OCI-LY3 (cell line): ENCODE data around the gene FAM136A.

ENCODE experiments used
- H2AFZ ChIP-seq: fragments of 200-600, 300-600 bp; shearing (Covaris generic); 2 replicates; pipeline ENCODE4 v1.6.0; 2014; ENCODE audit warnings: antibody characterized with exemption, low read depth, low read length
- H3K27ac ChIP-seq: fragments of 200-600, 300-600 bp; sonication (generic); 2 replicates; pipeline ENCODE4 v1.5.1; 2014; ENCODE audit warnings: mild to moderate bottlenecking, low read length, moderate library complexity, mixed read lengths
- H3K27me3 ChIP-seq: fragments of 200-600, 300-600 bp; sonication (generic); 2 replicates; pipeline ENCODE4 v1.6.1; 2014; ENCODE audit warnings: low read depth, low read length, mixed read lengths
- H3K36me3 ChIP-seq: fragments of 200-600, 300-600 bp; sonication (generic); replicated peaks from 2 replicates; pipeline ENCODE3; 2014; ENCODE audit warnings: low read depth, low read length, mixed read lengths
- H3K4me1 ChIP-seq: fragments of 300-600, 200-600 bp; sonication (generic); 2 replicates; pipeline ENCODE4 v1.6.1; 2014; ENCODE audit warnings: low read length, mixed read lengths
- H3K4me2 ChIP-seq: fragments of 200-600, 300-600 bp; sonication (generic); 2 replicates; pipeline ENCODE4 v1.6.1; 2014; ENCODE audit warnings: low read length, mixed read lengths
- H3K4me3 ChIP-seq: fragments of 300-600, 200-600 bp; sonication (generic); 2 replicates; pipeline ENCODE4 v1.5.1; 2014; ENCODE audit warnings: antibody characterized with exemption, mild to moderate bottlenecking, low read length, moderate library complexity
- H3K79me2 ChIP-seq: fragments of 300-600, 200-600 bp; shearing (Covaris generic); 2 replicates; pipeline ENCODE4 v1.6.1; 2014; ENCODE audit warnings: mild to moderate bottlenecking, low read length, mixed read lengths
- H3K9ac ChIP-seq: fragments of 300-600, 200-600 bp; shearing (Covaris generic); 2 replicates; pipeline ENCODE4 v1.6.0; 2014; ENCODE audit warnings: mild to moderate bottlenecking, low read length, moderate library complexity
- H3K9me3 ChIP-seq: fragments of 200-600, 300-600 bp; shearing (Covaris generic); 2 replicates; pipeline ENCODE4 v1.6.1; 2014; ENCODE audit warnings: low read length, mixed read lengths; ENCODE audit not compliant: insufficient read depth
- H4K20me1 ChIP-seq: fragments of 200-600, 300-600 bp; sonication (generic); 2 replicates; pipeline ENCODE4 v1.6.1; 2016; ENCODE audit warnings: low read length, mixed read lengths; ENCODE audit not compliant: insufficient read depth
- CTCF ChIP-seq: fragments of 200-600, 300-600 bp; sonication (generic); IDR thresholded peaks from 2 replicates; pipeline ENCODE4 v1.5.1; 2014; ENCODE audit warnings: antibody characterized with exemption, low read length, low read depth
- EZH2phosphoT487 ChIP-seq: fragments of 200-600 bp; shearing (Covaris generic); IDR thresholded peaks from 2 replicates; pipeline ENCODE4 v1.6.1; 2018; ENCODE audit warnings: antibody characterized with exemption, mixed run types, low read depth

The FAM136A gene

GRCh38 chr2:70301344-70302194 is at the start of gene FAM136A:
TSS of gene FAM136A (minus strand) at chr2:70302067. CDS start at chr2:70302011, 56 bp downstream.
- H3K9ac ChIP-seq: peak within 1 kb of the TSS; percentile 93
- peak within 1 kb of the TSS; percentile 81 for H3K4me2 ChIP-seq
- peaks cover 19% of the 10 kb centered on the region for H3K79me2 ChIP-seq
- H3K36me3 ChIP-seq: peaks cover 15% of the 10 kb centered on the region
- TF ChIP-seq CTCF (peak; percentile 71), EZH2phosphoT487 (no peak)
- no peaks in the 10 kb centered on the region for H4K20me1 ChIP-seq
- H3K27me3 ChIP-seq: no peaks in the 10 kb centered on the region
- H3K4me1 ChIP-seq: peaks cover 7% of the 10 kb centered on the region
- H3K4me3 ChIP-seq: peak within 1 kb of the TSS; percentile 92
- peak within 1 kb of the TSS; percentile 65 for H2AFZ ChIP-seq
- peak within 1 kb of the TSS; percentile 65 for H3K27ac ChIP-seq
- H3K9me3 ChIP-seq: no peaks in the 10 kb centered on the region

GRCh38 chr2:70349921-70350685 is 48.2 kb upstream of the FAM136A start:
- no peaks in the 10 kb centered on the region for H3K36me3 ChIP-seq
- no peak overlapping the region for H2AFZ ChIP-seq
- no peaks in the 10 kb centered on the region for H4K20me1 ChIP-seq
- no peak overlapping the region for H3K4me2 ChIP-seq
- no peak for TF ChIP-seq EZH2phosphoT487
- no peak for TF ChIP-seq CTCF
- no peak overlapping the region for H3K4me3 ChIP-seq
- no peaks in the 10 kb centered on the region for H3K79me2 ChIP-seq
- no peaks in the 10 kb centered on the region for H3K4me1 ChIP-seq
- no peak overlapping the region for H3K27ac ChIP-seq
- no peak overlapping the region for H3K9ac ChIP-seq
- H3K27me3 ChIP-seq: peaks cover 47% of the 10 kb centered on the region
- no peaks in the 10 kb centered on the region for H3K9me3 ChIP-seq

DNA sequence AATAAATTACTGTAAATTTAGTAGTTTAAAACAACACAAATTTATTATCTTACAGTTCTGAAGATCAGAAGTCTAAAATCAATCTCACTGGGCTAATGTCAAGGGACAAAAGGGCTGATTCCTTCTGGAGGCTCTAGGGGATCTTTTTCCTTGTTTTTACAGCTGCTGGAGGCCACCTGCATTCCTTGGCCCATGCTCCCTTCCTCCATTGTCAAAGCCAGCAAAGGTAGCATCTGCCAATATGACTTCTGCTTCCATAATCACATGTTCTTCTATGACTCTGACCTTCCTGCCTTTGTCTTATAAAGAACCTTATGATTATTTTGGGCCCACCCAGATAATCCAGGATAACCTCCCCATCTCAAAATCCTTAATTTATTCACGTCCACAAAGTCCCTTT is 46.0 kb upstream of the FAM136A start:
- no peak overlapping the region for H3K4me2 ChIP-seq

More for the DNA sequence above, 46.0 kb upstream of the FAM136A start:
- Histone ChIP-seq H3K9ac (no peak overlapping the region), H2AFZ (no peak overlapping the region), H4K20me1 (no peaks in the 10 kb centered on the region), H3K9me3 (no peaks in the 10 kb centered on the region), H3K4me1 (no peaks in the 10 kb centered on the region), H3K27me3 (peaks cover 64% of the 10 kb centered on the region), H3K36me3 (no peaks in the 10 kb centered on the region), H3K79me2 (no peaks in the 10 kb centered on the region), H3K4me3 (no peak overlapping the region), H3K27ac (no peak overlapping the region)
- TF ChIP-seq EZH2phosphoT487 (no peak), CTCF (no peak)
